K562 (cell line): ENCODE results near the gene COQ5. TPM values are rescaled to one million over a fixed set of nuclear protein-coding genes. Genes with fewer than 3 reads are reported as not detected.

Experiments
- BCOR ChIP-seq: fragments of 450-650 bp; IDR thresholded peaks from 2 replicates; pipeline ENCODE4 v1.6.1; 2016
- BMI1 ChIP-seq: fragments of 150-350 bp; IDR thresholded peaks from 2 replicates; pipeline ENCODE4 v1.6.1; 2014; ENCODE audit warnings: low read length
- CREB1 ChIP-seq, 2 experiments: sonication (generic) in 1 of 2; formaldehyde crosslinking in 1 of 2; IDR thresholded peaks; 2 replicates each; pipeline versions ENCODE4 v1.6.1 to v1.8.0; 2012 to 2022; ENCODE audit warnings: inconsistent platforms in 1 of 2, mild to moderate bottlenecking in 1 of 2, missing genetic modification reagents in 1 of 2, moderate library complexity in 1 of 2
- DMBX1 ChIP-seq: fragments of 250-450 bp; sonication (Bioruptor Pico); IDR thresholded peaks from 2 replicates; pipeline ENCODE4 v1.8.0; 2022; ENCODE audit warnings: inconsistent platforms, mild to moderate bottlenecking, moderate library complexity, borderline replicate concordance
- EWSR1 ChIP-seq: fragments of 450-650 bp; IDR thresholded peaks from 2 replicates; pipeline ENCODE4 v1.6.1; 2018; ENCODE audit warnings: borderline replicate concordance, mild to moderate bottlenecking, low read depth, moderate library complexity; ENCODE audit not compliant: partially characterized antibody
- GATAD2A ChIP-seq: fragments of 450-650 bp; IDR thresholded peaks from 2 replicates; pipeline ENCODE4 v1.6.1; 2017
- KAT8 ChIP-seq: fragments of 450-650 bp; IDR thresholded peaks from 2 replicates; pipeline ENCODE4 v1.6.1; 2016; ENCODE audit warnings: low read depth, mild to moderate bottlenecking
- MTF1 ChIP-seq: fragments of 250-450 bp; sonication (Bioruptor Pico); IDR thresholded peaks from 2 replicates; pipeline ENCODE4 v1.9.0; 2021; ENCODE audit warnings: moderate library complexity, mild to moderate bottlenecking, inconsistent platforms, borderline replicate concordance
- MYBL2 ChIP-seq, 2 experiments: fragments of 450-650 bp in 1 of 2; sonication (generic) in 1 of 2; formaldehyde crosslinking in 1 of 2; IDR thresholded peaks; 2 replicates each; pipeline versions ENCODE4 v1.6.1 to v1.8.1; 2017 to 2022; ENCODE audit warnings: borderline replicate concordance in 1 of 2, inconsistent platforms in 1 of 2, low read depth in 1 of 2, mild to moderate bottlenecking in 1 of 2, missing genetic modification reagents in 1 of 2, moderate library complexity in 1 of 2
- NFXL1 ChIP-seq: fragments of 450-650 bp; formaldehyde crosslinking; IDR thresholded peaks from 2 replicates; pipeline ENCODE4 v1.4.0; 2021; ENCODE audit warnings: mild to moderate bottlenecking
- TFAM ChIP-seq: fragments of 250-450 bp; sonication (Bioruptor Pico); conservative IDR thresholded peaks from 2 replicates; pipeline ENCODE4 v1.5.0; 2021; ENCODE audit warnings: mild to moderate bottlenecking, moderate library complexity
- ZNF253 ChIP-seq: fragments of 250-450 bp; sonication (Bioruptor Pico); conservative IDR thresholded peaks from 2 replicates; pipeline ENCODE4 v1.6.1; 2021; ENCODE audit warnings: mild to moderate bottlenecking
- polyA plus RNA-seq, 8 experiments: library from polyadenylated mRNA; depleted of rRNA in 4 of 8; stranded (reverse) in 5 of 8; unstranded in 3 of 8; fragments of >200 nt; fragmentation: Nextera tagmentation in 2 of 8; fragmentation: Illumina TruSeq in 1 of 8; extraction: Ambion mirVana in 2 of 8; extraction: Trizol in 1 of 8; gene quantifications; 2 replicates each; pipeline versions ENCODE4 v1.2.1 to v1.2.3, GENCODE V29; 2011 to 2014; ENCODE audit warnings: inconsistent platforms in 1 of 8, missing spikeins in 1 of 8
- total RNA-seq, 7 experiments: library from RNA; depleted of rRNA in 6 of 7; stranded (reverse); fragments of >200 nt in 6 of 7; fragmentation: Illumina TruSeq in 2 of 7; extraction: Trizol in 2 of 7; gene quantifications; 2 replicates each; pipeline versions ENCODE4 v1.2.1 to v1.2.3, GENCODE V29; 2011 to 2021; ENCODE audit warnings: low replicate concordance in 1 of 7
- TF ChIP-seq, protein P1 (sequence below): sonication (generic); formaldehyde crosslinking; IDR thresholded peaks from 2 replicates; pipeline ENCODE4 v1.8.0; 2022; ENCODE audit warnings: missing genetic modification reagents, mild to moderate bottlenecking, borderline replicate concordance
- TF ChIP-seq, protein P2 (sequence below): fragments of 450-650 bp; IDR thresholded peaks from 2 replicates; pipeline ENCODE4 v1.6.1; 2016
- TF ChIP-seq, protein P3 (sequence below): fragments of 200-800 bp; sonication (Bioruptor generic); IDR thresholded peaks from 2 replicates; pipeline ENCODE4 v1.6.1; 2017; ENCODE audit warnings: missing genetic modification characterization, missing compliant biosample characterization
- TF ChIP-seq, protein P4 (sequence below): sonication (generic); formaldehyde crosslinking; IDR thresholded peaks from 2 replicates; pipeline ENCODE4 v1.8.0; 2022; ENCODE audit warnings: missing genetic modification reagents, mild to moderate bottlenecking, moderate library complexity, borderline replicate concordance
- TF ChIP-seq, protein P5 (sequence below): fragments of 250-450 bp; sonication (Bioruptor Pico); IDR thresholded peaks from 2 replicates; pipeline ENCODE4 v1.4.0; 2020; ENCODE audit warnings: mild to moderate bottlenecking, moderate library complexity

COQ5 gene
- total and polyA plus RNA-seq, 9 of the 15 experiments (the other 6 are each of a cell fraction or from before 2014, with no cell fraction given), result 19.2 to 59.7 (median 30.4) TPM

DNA sequence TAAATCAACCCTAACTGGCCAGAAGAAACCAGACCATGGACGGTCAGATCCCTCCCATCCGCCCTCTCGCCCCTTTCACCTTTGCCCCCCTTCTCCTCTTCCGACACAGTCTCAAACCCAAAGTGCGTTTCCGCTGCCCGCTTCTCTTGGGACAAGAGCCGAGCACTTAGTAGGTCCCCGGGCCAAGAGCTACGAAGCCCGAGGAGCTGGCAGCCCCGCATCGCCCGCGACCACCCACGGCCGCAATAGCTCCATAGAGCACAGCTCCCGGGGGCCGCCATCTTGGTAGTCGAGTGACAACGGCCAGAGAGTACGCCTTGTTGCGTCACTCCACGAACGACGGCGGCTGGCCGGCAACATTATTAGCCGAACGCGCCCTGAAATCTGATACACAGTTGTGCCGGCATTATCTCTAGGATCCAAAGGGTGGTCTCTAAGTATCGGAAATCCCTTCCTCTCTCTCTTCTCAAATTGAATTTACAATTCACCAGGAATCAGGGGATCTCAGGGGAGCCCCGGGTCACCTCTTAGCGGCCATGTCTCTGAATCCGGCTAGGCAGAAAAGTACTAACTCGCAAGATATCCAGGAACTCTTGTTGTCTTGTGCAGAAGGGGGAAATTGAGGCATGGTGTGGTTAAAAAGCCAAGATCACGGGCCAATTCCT, at the start of gene COQ5 (continued):
- TF ChIP-seq, protein P1, sequence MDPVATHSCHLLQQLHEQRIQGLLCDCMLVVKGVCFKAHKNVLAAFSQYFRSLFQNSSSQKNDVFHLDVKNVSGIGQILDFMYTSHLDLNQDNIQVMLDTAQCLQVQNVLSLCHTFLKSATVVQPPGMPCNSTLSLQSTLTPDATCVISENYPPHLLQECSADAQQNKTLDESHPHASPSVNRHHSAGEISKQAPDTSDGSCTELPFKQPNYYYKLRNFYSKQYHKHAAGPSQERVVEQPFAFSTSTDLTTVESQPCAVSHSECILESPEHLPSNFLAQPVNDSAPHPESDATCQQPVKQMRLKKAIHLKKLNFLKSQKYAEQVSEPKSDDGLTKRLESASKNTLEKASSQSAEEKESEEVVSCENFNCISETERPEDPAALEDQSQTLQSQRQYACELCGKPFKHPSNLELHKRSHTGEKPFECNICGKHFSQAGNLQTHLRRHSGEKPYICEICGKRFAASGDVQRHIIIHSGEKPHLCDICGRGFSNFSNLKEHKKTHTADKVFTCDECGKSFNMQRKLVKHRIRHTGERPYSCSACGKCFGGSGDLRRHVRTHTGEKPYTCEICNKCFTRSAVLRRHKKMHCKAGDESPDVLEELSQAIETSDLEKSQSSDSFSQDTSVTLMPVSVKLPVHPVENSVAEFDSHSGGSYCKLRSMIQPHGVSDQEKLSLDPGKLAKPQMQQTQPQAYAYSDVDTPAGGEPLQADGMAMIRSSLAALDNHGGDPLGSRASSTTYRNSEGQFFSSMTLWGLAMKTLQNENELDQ (CRISPR knock-in tag), result no peak
- TF ChIP-seq ZNF253 (CRISPR knock-in tag), result no peak
- TF ChIP-seq BMI1, result no peak
- peak; percentile 74; the same call in 1 of the 2 replicates for TF ChIP-seq KAT8
- TF ChIP-seq, protein P2, sequence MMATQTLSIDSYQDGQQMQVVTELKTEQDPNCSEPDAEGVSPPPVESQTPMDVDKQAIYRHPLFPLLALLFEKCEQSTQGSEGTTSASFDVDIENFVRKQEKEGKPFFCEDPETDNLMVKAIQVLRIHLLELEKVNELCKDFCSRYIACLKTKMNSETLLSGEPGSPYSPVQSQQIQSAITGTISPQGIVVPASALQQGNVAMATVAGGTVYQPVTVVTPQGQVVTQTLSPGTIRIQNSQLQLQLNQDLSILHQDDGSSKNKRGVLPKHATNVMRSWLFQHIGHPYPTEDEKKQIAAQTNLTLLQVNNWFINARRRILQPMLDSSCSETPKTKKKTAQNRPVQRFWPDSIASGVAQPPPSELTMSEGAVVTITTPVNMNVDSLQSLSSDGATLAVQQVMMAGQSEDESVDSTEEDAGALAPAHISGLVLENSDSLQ, result peak; percentile 74
- TF ChIP-seq GATAD2A, result no peak
- TF ChIP-seq, protein P3, sequence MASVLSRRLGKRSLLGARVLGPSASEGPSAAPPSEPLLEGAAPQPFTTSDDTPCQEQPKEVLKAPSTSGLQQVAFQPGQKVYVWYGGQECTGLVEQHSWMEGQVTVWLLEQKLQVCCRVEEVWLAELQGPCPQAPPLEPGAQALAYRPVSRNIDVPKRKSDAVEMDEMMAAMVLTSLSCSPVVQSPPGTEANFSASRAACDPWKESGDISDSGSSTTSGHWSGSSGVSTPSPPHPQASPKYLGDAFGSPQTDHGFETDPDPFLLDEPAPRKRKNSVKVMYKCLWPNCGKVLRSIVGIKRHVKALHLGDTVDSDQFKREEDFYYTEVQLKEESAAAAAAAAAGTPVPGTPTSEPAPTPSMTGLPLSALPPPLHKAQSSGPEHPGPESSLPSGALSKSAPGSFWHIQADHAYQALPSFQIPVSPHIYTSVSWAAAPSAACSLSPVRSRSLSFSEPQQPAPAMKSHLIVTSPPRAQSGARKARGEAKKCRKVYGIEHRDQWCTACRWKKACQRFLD (CRISPR knock-in tag), result 0 out of 2 replicates have a peak, but pooled peaks have one; percentile 48
- no peak for TF ChIP-seq BCOR
- no peak for TF ChIP-seq NFXL1 (CRISPR knock-in tag)
- no peak for TF ChIP-seq EWSR1
- TF ChIP-seq, protein P4, sequence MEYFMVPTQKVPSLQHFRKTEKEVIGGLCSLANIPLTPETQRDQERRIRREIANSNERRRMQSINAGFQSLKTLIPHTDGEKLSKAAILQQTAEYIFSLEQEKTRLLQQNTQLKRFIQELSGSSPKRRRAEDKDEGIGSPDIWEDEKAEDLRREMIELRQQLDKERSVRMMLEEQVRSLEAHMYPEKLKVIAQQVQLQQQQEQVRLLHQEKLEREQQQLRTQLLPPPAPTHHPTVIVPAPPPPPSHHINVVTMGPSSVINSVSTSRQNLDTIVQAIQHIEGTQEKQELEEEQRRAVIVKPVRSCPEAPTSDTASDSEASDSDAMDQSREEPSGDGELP (CRISPR knock-in tag), result peak; percentile 78
- peak; percentile 87 for TF ChIP-seq CREB1 (IDR thresholded peaks at IDR 0.05)
- TF ChIP-seq CREB1 (CRISPR knock-in tag; IDR thresholded peaks at IDR 0.05), result peak; percentile 84
- no peak for TF ChIP-seq MTF1 (CRISPR knock-in tag)
- TF ChIP-seq, protein P5, sequence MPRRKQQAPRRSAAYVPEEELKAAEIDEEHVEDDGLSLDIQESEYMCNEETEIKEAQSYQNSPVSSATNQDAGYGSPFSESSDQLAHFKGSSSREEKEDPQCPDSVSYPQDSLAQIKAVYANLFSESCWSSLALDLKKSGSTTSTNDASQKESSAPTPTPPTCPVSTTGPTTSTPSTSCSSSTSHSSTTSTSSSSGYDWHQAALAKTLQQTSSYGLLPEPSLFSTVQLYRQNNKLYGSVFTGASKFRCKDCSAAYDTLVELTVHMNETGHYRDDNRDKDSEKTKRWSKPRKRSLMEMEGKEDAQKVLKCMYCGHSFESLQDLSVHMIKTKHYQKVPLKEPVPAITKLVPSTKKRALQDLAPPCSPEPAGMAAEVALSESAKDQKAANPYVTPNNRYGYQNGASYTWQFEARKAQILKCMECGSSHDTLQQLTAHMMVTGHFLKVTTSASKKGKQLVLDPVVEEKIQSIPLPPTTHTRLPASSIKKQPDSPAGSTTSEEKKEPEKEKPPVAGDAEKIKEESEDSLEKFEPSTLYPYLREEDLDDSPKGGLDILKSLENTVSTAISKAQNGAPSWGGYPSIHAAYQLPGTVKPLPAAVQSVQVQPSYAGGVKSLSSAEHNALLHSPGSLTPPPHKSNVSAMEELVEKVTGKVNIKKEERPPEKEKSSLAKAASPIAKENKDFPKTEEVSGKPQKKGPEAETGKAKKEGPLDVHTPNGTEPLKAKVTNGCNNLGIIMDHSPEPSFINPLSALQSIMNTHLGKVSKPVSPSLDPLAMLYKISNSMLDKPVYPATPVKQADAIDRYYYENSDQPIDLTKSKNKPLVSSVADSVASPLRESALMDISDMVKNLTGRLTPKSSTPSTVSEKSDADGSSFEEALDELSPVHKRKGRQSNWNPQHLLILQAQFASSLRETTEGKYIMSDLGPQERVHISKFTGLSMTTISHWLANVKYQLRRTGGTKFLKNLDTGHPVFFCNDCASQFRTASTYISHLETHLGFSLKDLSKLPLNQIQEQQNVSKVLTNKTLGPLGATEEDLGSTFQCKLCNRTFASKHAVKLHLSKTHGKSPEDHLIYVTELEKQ, result no peak
- TF ChIP-seq MYBL2 (IDR thresholded peaks at IDR 0.05; ENCODE audit: low read depth), result peak; percentile 68; the same call in 1 of the 2 replicates
- TF ChIP-seq MYBL2 (CRISPR knock-in tag; IDR thresholded peaks at IDR 0.05; ENCODE audit: borderline replicate concordance), result no peak
- TF ChIP-seq DMBX1 (CRISPR knock-in tag), result no peak
- no peak for TF ChIP-seq TFAM (CRISPR knock-in tag)
